Urothelium cell line (cell line): ENCODE results near the gene ADAP1.

Source experiments
- DNase-seq: peaks from one replicate; pipeline ENCODE4 v3.0.0; 2011; ENCODE audit warnings: low spot score, mixed read lengths
- FAIRE-seq: peaks from 2 replicates; lab custom pipeline; 2011; peaks lifted over from hg19 to GRCh38; lab: Jason Lieb, UNC

The ADAP1 gene

GRCh38 chr7:897086-897485 lies 57.4 kb downstream of the ADAP1 start:
- FAIRE-seq (peak; percentile 92), DNase-seq (no peak)

- FAIRE-seq: no peak
- DNase-seq: no peak
These were observed 58.0 kb downstream of the ADAP1 start for GRCh38 chr7:896346-897075.

- FAIRE-seq: no peak
- no peak for DNase-seq
These were observed 58.9 kb downstream of the ADAP1 start for GRCh38 chr7:895451-896052.

- FAIRE-seq: no peak
- DNase-seq: no peak
These were observed 59.5 kb downstream of the ADAP1 start for GRCh38 chr7:894927-895450.

- no peak for FAIRE-seq
- no peak for DNase-seq
These were observed 60.2 kb downstream of the ADAP1 start for GRCh38 chr7:894164-894867.

GRCh38 chr7:893686-894085 lies 60.8 kb downstream of the ADAP1 start:
- DNase-seq: no peak
- no peak for FAIRE-seq

- DNase-seq (no peak), FAIRE-seq (peak; percentile 98)
These were observed 61.6 kb downstream of the ADAP1 start for GRCh38 chr7:892648-893593.

- DNase-seq: no peak
- FAIRE-seq: no peak
These were observed 62.7 kb downstream of the ADAP1 start for GRCh38 chr7:891805-892204.

- FAIRE-seq (no peak), DNase-seq (no peak)
These were observed 63.2 kb downstream of the ADAP1 start for GRCh38 chr7:891291-891690.

GRCh38 chr7:890868-891267 lies 63.6 kb downstream of the ADAP1 start:
- no peak for FAIRE-seq
- DNase-seq: no peak

GRCh38 chr7:889391-889790 lies 65.1 kb downstream of the ADAP1 start:
- FAIRE-seq (no peak), DNase-seq (no peak)

GRCh38 chr7:889025-889390 lies 65.5 kb downstream of the ADAP1 start:
- no peak for FAIRE-seq

GRCh38 chr7:888081-889024 lies 66.1 kb downstream of the ADAP1 start:
- FAIRE-seq (peak; percentile 46), DNase-seq (no peak)

More at GRCh38 chr7:889025-889390, 65.5 kb downstream of the ADAP1 start:
- no peak for DNase-seq

GRCh38 chr7:887488-887820 lies 67.0 kb downstream of the ADAP1 start:
- no peak for DNase-seq
- no peak for FAIRE-seq

- DNase-seq: no peak
- FAIRE-seq: no peak
These were observed 67.6 kb downstream of the ADAP1 start for GRCh38 chr7:886626-887487.

GRCh38 chr7:885893-886625 lies 68.4 kb downstream of the ADAP1 start:
- no peak for DNase-seq
- FAIRE-seq: no peak

- FAIRE-seq (peak; percentile 80), DNase-seq (no peak)
These were observed 69.1 kb downstream of the ADAP1 start for GRCh38 chr7:885261-885892.
